Mesodermal cell (in vitro differentiated cells): Measurements from ENCODE around the gene UGT2A3.

Experiments used
- H3K27ac ChIP-seq: 2 replicates; pipeline ENCODE4 v1.7.0; 2013; ENCODE audit warnings: mild to moderate bottlenecking, low read depth, low read length, moderate library complexity; ENCODE audit not compliant: severe bottlenecking
- H3K36me3 ChIP-seq: 2 replicates; pipeline ENCODE4 v1.7.1; 2013; ENCODE audit warnings: mild to moderate bottlenecking, low read length, moderate library complexity; ENCODE audit not compliant: control insufficient read depth, insufficient read depth
- H3K4me1 ChIP-seq: one replicate; pipeline ENCODE4 v1.7.1; 2013; ENCODE audit warnings: mild to moderate bottlenecking, low read length; ENCODE audit not compliant: insufficient read depth, control insufficient read depth, poor library complexity, severe bottlenecking
- H3K4me3 ChIP-seq: 2 replicates; pipeline ENCODE4 v1.7.0; 2013; ENCODE audit warnings: low read length, control low read depth, mild to moderate bottlenecking; ENCODE audit not compliant: insufficient read depth, poor library complexity, severe bottlenecking; ENCODE audit errors: extremely low read depth
- H3K9me3 ChIP-seq: 2 replicates; pipeline ENCODE4 v1.7.1; 2013; ENCODE audit warnings: mild to moderate bottlenecking, low read length, moderate library complexity; ENCODE audit not compliant: control insufficient read depth
- WGBS, 2 experiments: methylation state at CpG; one replicate each; pipeline ENCODE4 v1.1.5; 2013; ENCODE audit warnings: missing lambda C conversion rate in 2 of 2; ENCODE audit not compliant: insufficient coverage in 2 of 2; 5-methylcytosine and 5-hydroxymethylcytosine counted together

UGT2A3 gene

DNA sequence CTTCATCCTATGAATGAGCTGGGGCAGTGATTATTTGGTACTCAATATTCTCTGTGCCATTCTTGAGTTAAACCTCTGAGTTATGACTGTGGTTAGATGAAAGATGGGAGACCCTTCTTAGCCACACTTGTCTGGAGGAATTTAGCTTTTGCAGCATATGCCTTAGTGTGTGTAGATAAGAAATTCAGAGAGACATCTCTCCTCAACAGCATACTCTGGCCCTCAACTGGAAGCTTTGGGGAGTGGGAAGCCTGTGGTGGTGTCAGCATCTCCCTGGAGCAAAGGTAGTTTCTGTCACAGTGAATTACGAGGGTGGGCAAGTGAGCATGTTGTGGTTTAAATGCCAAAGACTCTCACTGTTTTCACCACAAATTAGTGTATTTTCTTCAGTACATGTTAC is 58.7 kb downstream of the UGT2A3 start:
- no CpG with 5 or more reads among the region's 1 CpG for WGBS, 2 experiments
- H3K36me3 ChIP-seq = no peaks in the 10 kb centered on the region
- no peaks in the 10 kb centered on the region for H3K9me3 ChIP-seq
- no peaks in the 10 kb centered on the region for H3K4me1 ChIP-seq
- H3K27ac ChIP-seq = no peak overlapping the region
- no peak overlapping the region for H3K4me3 ChIP-seq

GRCh38 chr4:68891678-68892077 is 59.9 kb downstream of the UGT2A3 start:
- H3K27ac ChIP-seq = no peak overlapping the region
- no peaks in the 10 kb centered on the region for H3K4me1 ChIP-seq
- H3K9me3 ChIP-seq = no peaks in the 10 kb centered on the region
- no peaks in the 10 kb centered on the region for H3K36me3 ChIP-seq
- H3K4me3 ChIP-seq = no peak overlapping the region
- no CpG with 5 or more reads among the region's 3 CpGs for WGBS, 2 experiments

- no peaks in the 10 kb centered on the region for H3K4me1 ChIP-seq
- no peak overlapping the region for H3K27ac ChIP-seq
- H3K36me3 ChIP-seq = no peaks in the 10 kb centered on the region
- 100% methylated on average over 1 of the region's 1 CpG; no CpG with 5 or more reads in 1 of the 2 experiments for WGBS, 2 experiments
- H3K4me3 ChIP-seq = no peak overlapping the region
- H3K9me3 ChIP-seq = no peaks in the 10 kb centered on the region
Measured at GRCh38 chr4:68885545-68885944, 66.1 kb downstream of the UGT2A3 start.

DNA sequence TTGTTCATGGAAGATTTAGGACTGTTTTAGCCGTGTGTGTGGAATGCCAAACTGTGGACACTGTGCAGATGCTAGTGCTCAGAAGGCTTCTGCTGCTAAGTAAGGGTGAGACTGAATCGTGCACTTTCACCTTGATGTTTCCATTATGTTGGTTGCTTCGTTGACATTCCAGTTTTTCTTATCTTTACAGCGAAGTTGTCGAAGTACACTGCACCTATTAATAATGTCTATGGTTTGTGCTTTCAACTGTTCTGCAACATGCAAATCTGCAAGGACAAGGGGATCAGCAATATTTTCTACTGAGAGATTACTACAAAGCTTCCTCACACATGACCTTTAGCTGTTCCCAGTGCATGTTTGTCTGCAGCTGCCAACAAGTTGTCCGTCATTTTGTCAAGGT is 67.7 kb downstream of the UGT2A3 start:
- Histone ChIP-seq H3K4me1 (no peaks in the 10 kb centered on the region), H3K36me3 (no peaks in the 10 kb centered on the region), H3K4me3 (no peak overlapping the region), H3K9me3 (no peaks in the 10 kb centered on the region), H3K27ac (no peak overlapping the region)
- WGBS, 2 experiments = 89 to 90% methylated on average over 3 of the region's 6 CpGs
